NCI-H1417 (cell line): ENCODE measurements around the gene TNFRSF12A.

Experiments used
- DNase-seq, 3 experiments: peaks; one replicate each; lab custom pipeline; 2025; lab: John Stamatoyannopoulos, UW

The TNFRSF12A gene

DNA sequence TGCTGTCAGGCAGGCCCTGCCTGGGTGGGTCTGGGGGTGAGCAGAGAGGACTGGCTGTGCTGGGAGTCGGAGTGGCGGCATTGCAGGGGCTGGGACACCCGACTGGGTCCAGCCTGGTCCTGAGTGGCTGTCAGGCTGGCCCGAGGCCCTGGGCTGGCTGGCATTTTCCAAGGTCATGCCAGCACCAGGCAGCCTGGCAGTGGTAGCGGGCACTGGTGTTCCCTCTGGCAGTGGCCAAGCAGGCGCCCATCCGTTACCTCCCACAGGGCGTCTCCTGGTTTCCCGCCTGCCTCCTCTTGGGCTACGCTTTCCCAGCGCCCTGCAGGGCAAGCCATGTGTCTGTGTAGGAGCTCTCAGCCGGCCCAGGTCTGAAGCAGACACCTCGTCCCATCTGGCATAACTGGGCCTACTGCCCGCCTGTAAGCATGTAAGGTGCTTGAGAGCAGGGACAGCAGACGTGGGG, 34.2 kb upstream of the TNFRSF12A start:
- peak in 1 of 3 experiments; percentile 13 for DNase-seq

DNA sequence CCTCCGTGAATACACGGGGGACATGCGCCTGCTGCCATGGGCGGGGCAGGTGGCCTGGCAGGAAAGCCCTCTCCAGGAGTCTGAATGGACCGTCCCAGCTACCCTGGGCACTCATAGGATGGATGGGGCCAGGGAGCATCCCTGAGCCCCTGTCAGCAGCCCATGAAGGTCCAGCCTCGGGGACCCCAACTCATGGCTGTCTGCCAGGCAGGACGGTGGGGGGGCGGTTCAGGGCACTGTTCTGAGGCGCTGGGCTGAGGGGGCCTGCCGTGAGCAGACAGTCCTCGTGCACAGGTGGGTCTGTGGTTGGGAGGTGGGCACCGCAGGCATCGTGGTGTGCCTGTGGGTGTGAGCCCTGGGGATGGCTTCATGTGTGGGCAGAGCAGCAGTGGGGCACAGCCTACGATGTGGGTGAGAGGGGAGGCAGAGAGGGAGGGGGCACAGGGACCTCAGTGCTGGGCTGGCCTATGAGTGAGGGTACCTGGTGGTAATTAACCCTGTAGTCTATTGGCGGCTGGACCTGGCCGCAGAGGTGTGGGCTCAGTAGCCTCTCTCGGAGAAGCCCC, 33.5 kb upstream of the TNFRSF12A start:
- no peak for DNase-seq

DNA sequence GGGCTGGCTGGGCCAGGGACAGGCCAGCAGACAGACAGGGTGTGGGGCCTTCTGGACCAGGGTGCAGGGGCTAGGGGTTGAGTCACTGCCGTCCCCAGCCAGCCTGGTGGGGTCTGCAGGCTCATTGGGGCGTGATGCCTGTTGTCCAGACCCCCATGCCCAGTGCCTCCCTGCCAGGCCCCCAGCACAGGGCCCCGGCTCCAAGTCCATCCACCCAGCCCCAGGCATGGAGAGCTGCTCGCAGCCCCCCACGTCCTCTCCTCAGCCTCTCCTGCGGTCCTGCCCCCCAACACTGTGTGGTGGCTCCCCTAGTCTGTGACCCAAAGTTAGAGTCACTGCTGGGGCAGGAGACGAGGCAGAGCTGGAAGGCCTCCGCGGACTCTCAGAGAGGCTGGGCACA, 32.9 kb upstream of the TNFRSF12A start:
- DNase-seq: no peak

- DNase-seq: peak in 2 of 3 experiments; percentile 49 to 71
Measured at GRCh38 chr16:2987833-2988232, 32.3 kb upstream of the TNFRSF12A start.

DNA sequence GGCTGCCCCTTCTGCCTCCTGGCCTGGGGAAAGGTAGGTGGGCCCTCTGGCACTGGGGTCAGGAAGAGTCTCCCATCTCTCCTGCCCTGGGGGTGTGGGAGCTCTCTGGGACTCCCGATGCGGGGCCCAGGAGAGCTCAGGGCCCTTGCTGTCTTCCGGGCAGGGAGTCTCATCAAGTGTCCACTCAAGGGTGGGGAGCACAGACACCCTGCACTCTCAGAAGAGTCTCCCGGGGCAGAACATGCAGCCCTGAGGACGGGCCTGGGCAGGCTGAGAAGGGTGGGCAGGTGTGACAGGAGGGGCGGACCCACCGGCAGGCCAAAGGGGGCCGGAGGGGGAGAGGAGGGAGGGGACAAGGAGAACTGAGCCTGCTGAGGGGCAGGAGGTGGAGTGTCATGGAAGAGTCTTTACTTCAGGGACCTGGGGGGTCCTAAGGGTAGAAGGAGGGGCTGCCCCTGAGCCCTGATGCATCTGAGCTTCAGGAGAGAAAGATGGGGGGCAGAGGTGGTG, 31.5 kb upstream of the TNFRSF12A start:
- no peak for DNase-seq

GRCh38 chr16:2990891-2991290, 29.3 kb upstream of the TNFRSF12A start:
- DNase-seq: no peak

DNA sequence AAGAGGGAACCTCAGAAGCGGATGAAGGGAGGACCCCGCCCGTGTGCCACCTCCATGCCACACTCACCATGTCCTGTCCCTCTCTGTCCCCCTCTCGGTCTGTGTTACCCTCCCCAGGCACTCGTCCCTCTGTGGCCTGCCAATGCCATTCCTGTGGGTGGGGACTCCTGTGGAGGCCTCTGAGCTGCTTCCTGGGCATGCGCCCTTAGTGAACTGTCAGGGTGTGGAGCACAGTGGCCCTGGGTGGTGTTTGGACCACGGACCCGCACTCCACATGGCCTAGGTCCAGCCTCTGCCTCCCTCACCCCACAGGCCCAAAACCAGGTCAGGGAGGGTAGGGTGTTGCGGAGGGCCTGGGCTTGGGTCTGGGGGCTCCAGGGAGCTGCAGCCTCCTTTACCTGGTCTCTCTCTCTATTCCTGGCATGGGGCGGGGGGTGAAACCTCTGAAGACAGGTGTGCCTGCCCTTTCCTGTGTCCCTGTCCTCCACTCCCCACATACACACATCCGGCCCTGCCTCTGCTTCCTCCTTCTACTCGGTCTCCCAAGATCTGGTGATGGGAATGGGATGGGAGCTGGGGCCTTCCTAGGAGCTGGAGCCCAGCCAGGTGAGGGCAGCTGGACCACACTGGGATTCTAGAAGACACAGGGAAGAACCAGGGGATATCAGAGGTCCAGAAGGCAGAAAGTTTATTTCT, 28.5 kb upstream of the TNFRSF12A start:
- DNase-seq: no peak

GRCh38 chr16:2992383-2993081, 27.6 kb upstream of the TNFRSF12A start:
- no peak for DNase-seq

- DNase-seq: no peak
Measured at GRCh38 chr16:2996298-2996697, 23.9 kb upstream of the TNFRSF12A start.

DNA sequence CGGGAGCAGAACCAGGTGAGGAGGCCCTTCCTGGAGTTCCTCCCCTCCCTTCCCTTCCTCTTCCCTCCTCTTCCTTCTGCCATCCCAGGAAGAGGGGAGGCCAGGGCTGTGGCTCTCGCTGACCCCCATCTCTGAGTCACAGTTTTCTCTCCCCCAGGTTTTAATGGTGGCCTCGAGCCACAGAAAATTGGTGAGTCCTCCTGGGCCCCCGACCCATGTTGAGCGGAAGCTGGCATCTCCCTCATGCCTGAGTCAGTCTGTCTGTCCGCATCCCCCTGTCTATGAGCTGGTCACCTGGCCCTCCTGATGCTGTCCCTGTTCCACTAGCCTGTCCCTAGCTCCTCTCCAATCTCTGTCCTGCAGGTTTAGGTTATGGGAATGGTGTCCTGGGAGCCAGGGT, 20.2 kb upstream of the TNFRSF12A start:
- DNase-seq: no peak

GRCh38 chr16:3000540-3000939, 19.6 kb upstream of the TNFRSF12A start:
- no peak for DNase-seq

DNA sequence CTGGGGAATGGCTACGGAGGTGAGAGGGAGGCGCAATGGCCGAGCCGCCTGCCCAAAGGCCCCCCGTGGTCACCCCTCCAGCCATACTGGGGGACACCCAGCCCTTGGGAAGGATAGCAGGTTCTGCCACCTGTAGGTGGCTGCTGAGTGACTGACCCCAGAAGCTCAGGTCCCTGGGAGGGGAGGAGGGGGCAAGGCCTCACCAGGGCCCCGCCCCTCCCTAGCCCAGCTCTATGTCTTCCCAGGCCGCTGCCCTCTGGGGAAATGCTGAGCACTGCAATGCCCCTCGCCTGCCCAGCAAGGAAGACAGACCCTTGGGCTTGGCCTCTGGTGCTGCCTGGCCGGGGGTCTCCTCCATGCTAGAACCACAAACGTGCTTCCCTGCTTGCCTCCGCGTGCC, 18.9 kb upstream of the TNFRSF12A start:
- no peak for DNase-seq

DNA sequence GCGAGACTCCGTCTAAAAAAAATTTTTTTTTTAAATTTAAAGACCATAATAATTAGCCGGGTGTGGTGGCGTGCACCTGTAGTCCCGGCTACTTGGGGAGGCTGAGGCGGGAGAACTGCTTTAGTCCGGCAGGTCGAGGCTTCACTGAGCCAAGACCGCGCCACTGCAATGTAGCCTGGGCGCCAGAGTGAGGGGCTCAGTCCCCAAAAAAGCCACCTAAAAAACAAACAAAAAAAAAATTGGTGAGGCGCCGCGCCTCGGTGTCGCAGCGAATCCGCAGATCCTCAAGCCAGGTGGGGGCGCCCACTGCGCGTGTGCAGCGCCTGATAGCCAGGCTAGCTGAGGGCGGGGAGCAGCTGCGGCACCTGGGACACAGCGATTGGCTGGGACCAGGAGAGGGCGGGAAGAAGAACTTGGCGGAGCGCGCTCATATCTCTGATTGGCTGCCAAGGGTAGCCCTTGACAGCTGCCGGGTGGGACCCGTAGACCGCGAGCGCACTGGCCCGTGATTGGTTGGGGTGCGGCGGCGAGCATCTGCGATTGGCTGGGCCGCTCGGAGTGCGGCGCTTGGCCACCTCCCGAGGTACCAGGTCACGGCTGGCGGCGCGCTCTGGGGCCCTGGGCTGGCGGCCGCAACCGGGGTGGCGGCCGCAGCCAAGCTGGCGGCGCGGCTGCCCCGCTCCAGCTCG, 16.4 kb upstream of the TNFRSF12A start:
- peak; percentile 99 to 100 (median 99) for DNase-seq

- peak; percentile 43 to 52 (median 45) for DNase-seq
Measured at GRCh38 chr16:3004319-3004718, 15.8 kb upstream of the TNFRSF12A start.

- peak; percentile 50 to 70 (median 59) for DNase-seq
Measured at GRCh38 chr16:3004781-3005284, 15.3 kb upstream of the TNFRSF12A start.

DNA sequence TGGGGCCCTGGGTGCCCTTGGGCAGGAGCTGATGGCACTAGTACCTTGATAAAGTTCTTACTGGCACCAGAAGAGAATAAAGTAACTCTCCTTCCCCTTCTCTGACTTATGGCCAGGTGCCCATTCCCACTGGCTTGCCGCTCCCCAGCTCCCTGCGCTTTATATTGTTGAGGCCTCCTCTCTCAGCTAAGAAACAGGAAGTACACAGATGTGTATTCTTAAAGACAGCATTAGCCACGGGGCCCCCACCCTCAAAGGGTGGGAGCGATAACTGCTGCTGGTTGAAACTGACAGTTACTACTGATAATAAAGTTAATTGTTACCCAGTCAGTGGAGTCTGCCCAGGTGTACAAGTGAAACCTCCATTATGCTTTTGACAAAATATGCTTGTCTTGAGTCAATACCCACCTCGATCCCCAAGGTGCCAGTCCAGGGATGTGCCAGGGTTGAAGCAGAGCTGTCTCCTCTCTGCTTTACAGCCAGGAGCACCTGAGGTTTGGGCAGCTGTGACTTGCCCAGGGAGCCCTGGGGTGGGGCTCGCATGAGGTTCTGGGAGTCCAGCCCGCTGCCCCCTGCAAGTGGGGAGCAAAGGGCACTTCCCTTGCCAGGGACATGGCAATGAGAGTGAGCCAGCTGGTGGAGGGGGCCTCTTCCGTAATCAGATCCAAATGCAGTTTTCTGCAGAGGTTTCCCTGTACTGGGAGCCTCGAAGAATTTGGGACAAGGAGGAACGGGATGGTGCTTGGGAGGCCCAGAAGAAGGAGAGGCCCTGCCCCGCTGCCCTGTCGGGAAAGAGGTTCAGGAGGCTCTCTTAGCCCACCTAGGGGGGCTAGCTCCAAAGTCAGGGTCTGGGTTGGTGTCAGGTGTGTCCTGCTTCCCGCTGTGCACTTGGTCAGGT, 12.9 kb upstream of the TNFRSF12A start:
- DNase-seq: no peak

GRCh38 chr16:3007957-3008689, 12.0 kb upstream of the TNFRSF12A start:
- no peak for DNase-seq

DNA sequence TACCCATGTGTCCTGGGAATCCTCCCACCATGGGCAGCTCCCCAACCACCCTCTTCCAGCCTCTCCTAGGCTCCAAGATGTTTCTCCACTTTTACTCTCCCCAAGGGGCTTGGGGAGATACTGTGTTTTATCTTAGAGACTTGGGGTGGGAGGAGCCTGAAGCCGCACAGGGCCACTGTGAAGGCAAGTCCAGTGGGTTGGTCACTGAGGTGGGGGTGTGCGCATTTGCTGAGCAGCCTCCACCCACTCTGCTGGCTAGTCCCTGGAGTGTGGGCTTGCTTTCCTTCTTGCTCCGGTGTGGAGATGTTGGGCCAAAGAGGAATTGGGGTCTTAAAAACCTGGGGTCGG, 11.5 kb upstream of the TNFRSF12A start:
- DNase-seq: no peak

DNA sequence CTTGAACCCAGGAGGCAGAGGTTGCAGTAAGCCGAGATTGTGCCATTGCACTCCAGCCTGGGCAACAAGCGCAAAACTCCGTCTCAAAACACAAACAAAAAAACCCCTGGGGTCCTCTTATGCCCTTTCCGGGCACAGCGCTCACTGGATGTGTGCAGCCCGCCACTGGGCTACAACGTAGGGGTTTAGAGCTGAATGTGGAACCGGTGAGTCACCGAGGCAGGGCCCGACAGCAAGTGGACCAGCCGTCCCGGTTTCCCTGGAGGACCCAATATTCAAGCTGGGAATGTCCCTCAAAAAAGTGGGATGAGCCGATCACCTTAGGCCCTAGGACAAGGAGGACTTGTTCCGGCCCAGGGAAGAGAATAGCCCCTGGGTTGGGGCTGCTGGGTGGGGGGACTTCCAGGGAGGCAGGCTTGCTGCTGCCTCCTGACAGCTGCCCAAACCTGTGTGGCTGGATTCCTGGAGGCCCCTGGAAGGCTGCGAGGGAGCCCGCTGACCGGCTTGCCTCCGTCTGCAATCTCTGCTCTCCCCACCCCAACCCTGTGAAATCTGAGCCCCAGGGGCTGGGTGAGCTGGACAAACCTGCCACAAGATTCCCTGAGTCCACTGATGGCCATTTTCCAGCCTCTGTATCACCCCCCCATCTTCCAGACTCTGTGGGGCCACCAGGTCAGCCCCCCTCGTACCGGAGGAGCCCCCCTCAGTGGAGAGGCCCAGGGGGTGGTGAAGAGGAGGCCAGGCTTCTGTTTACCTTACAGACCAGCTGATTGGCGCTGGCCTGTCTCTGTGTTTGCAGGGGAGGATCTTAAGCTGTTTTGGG, 10.4 kb upstream of the TNFRSF12A start:
- peak in 2 of 3 experiments; percentile 15 to 24 for DNase-seq

- DNase-seq: no peak
Measured at GRCh38 chr16:3010510-3010909, 9.7 kb upstream of the TNFRSF12A start.
